Gastrocnemius medialis (tissue), 4 donors: ENCODE measurements around the gene FAM171A1. TPM values are rescaled to one million over a fixed set of nuclear protein-coding genes. Genes with fewer than 3 reads are reported as not detected.
"Not testable (repeated sequence)": the region's sequence is repeated elsewhere in the genome, so short reads cannot be mapped to it uniquely, and the experiment has no call there.

ENCODE experiments used
- ATAC-seq, 2 donors: fragments of 150-250 bp; one replicate each; pipeline ENCODE4 v1.9.1; 2016
- DNase-seq, 2 donors: peaks; one replicate each; pipeline ENCODE4 v3.0.0-alpha.2; 2019
- H3K27ac ChIP-seq, 4 donors: fragments of 200-600 bp; sonication (generic); 1 replicate in 1 of 4; 2 replicates in 3 of 4; pipeline ENCODE4 v1.5.1; 2016 to 2018; ENCODE audit warnings: mild to moderate bottlenecking in 2 of 4, moderate library complexity in 1 of 4
- H3K27me3 ChIP-seq, 3 donors: fragments of 200-600 bp; sonication (generic) in 2 of 3; 1 replicate in 1 of 3; 2 replicates in 2 of 3; pipeline versions ENCODE4 v1.5.1 to v1.6.0; 2016 to 2019; ENCODE audit warnings: mild to moderate bottlenecking in 1 of 3, moderate library complexity in 1 of 3
- H3K36me3 ChIP-seq, 2 donors: fragments of 200-600 bp; sonication (generic) in 1 of 2; one replicate each; pipeline ENCODE4 v1.5.1; 2017 to 2018
- H3K4me1 ChIP-seq, 2 donors: fragments of 200-600 bp; sonication (generic) in 1 of 2; one replicate each; pipeline ENCODE4 v1.5.1; 2016 to 2017; ENCODE audit warnings: mild to moderate bottlenecking in 2 of 2
- H3K4me3 ChIP-seq, 4 donors: fragments of 200-600 bp; sonication (generic) in 3 of 4; 1 replicate in 1 of 4; 2 replicates in 3 of 4; pipeline ENCODE4 v1.5.1; 2016 to 2019; ENCODE audit warnings: mild to moderate bottlenecking in 2 of 4
- H3K9me3 ChIP-seq, 3 donors: fragments of 200-600 bp; sonication (generic) in 2 of 3; 1 replicate in 1 of 3; 2 replicates in 2 of 3; pipeline ENCODE4 v1.5.1; 2016 to 2019
- CTCF ChIP-seq, 5 experiments: fragments of 450-650 bp in 3 of 5; fragments of 200-600 bp in 2 of 5; sonication (generic) in 2 of 5; IDR thresholded peaks in 4 of 5; conservative IDR thresholded peaks in 1 of 5; 1 replicate in 4 of 5; 2 replicates in 1 of 5; pipeline ENCODE4 v1.5.1; 2016 to 2019; ENCODE audit warnings: antibody characterized with exemption in 5 of 5, mild to moderate bottlenecking in 3 of 5, moderate library complexity in 3 of 5
- POLR2A ChIP-seq, 2 donors: fragments of 450-650 bp; IDR thresholded peaks; one replicate each; pipeline ENCODE4 v1.6.1; 2017; ENCODE audit warnings: antibody characterized with exemption in 2 of 2, mild to moderate bottlenecking in 2 of 2, moderate library complexity in 2 of 2
- in situ Hi-C, 4 donors: fragments of 200-750 bp; cut with MboI; loops; one replicate each; pipeline versions ENCODE4 v1.15.0 to v1.8.0; 2017; ENCODE audit warnings: low sequenced_read_pairs in 4 of 4
- intact Hi-C: fragments of 100-400 bp; cut with DNase I; formaldehyde crosslinking; loops from one replicate; pipeline ENCODE4 v1.15.1; 2023; ENCODE audit warnings: low total_unique reads
- total RNA-seq, 4 donors: library from RNA; depleted of rRNA; stranded (reverse); fragments of >200 nt; gene quantifications; one replicate each; pipeline versions ENCODE4 v1.1.0 to v1.2.3, GENCODE V29; 2016

The FAM171A1 gene
- total RNA-seq, 4 donors from 2014 or later = 2.1 to 5.6 (median 4.3) TPM

- H3K27me3 ChIP-seq = no peaks in the 10 kb centered on the region
- in situ Hi-C loops (no loop called here), intact Hi-C loops (no loop called here)
- H3K36me3 ChIP-seq = no peaks in the 10 kb centered on the region
- no peaks in the 10 kb centered on the region for H3K4me1 ChIP-seq
- no peak overlapping the region for H3K4me3 ChIP-seq
- ATAC-seq (no peak), DNase-seq (no peak)
- H3K9me3 ChIP-seq = no peaks in the 10 kb centered on the region
- TF ChIP-seq CTCF (IDR thresholded peaks at IDR 0.05 in 4 of 5, conservative IDR thresholded peaks at IDR 0.05 in 1 of 5) = no peak
- no peak overlapping the region for H3K27ac ChIP-seq
Measured at GRCh38 chr10:15399060-15399661, 28.1 kb upstream of the FAM171A1 start.

DNA sequence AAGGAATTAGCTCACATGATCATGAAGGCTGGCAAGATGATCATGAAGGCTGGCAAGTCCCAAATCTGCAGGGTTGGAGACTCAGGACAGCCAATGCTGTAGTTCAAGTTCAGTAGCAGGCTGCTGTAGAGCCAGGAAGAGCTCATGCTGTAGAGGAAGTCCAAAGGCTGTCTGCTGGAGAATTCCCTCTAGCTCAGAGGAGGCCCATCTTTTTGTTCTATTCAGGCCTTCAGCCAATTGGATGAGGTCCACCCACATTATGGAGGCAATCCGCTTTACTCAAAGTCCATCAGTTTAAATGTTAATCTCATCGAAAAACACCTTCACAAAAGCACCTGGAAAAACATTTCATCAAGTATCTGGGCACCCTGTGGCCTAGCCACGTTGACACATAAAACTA lies 24.8 kb upstream of the FAM171A1 start:
- Histone ChIP-seq H3K9me3 (no peaks in the 10 kb centered on the region), H3K27me3 (no peaks in the 10 kb centered on the region), H3K36me3 (no peaks in the 10 kb centered on the region), H3K27ac (no peak overlapping the region), H3K4me1 (no peaks in the 10 kb centered on the region), H3K4me3 (no peak overlapping the region)
- TF ChIP-seq POLR2A (IDR thresholded peaks at IDR 0.05) (no peak), CTCF (IDR thresholded peaks at IDR 0.05 in 4 of 5, conservative IDR thresholded peaks at IDR 0.05 in 1 of 5) (no peak)
- ATAC-seq = no peak
- DNase-seq = no peak
- in situ Hi-C loops = no loop called here
- intact Hi-C loops = no loop called here

GRCh38 chr10:15393139-15393825 lies 22.2 kb upstream of the FAM171A1 start:
- Histone ChIP-seq H3K4me3 (no peak overlapping the region), H3K27ac (no peak overlapping the region), H3K27me3 (no peaks in the 10 kb centered on the region), H3K9me3 (no peaks in the 10 kb centered on the region), H3K4me1 (no peaks in the 10 kb centered on the region), H3K36me3 (no peaks in the 10 kb centered on the region)
- intact Hi-C loops = no loop called here
- ATAC-seq (no peak), DNase-seq (no peak)
- TF ChIP-seq POLR2A (IDR thresholded peaks at IDR 0.05) (no peak), CTCF (IDR thresholded peaks at IDR 0.05 in 4 of 5, conservative IDR thresholded peaks at IDR 0.05 in 1 of 5) (no peak)
- in situ Hi-C loops = no loop called here

DNA sequence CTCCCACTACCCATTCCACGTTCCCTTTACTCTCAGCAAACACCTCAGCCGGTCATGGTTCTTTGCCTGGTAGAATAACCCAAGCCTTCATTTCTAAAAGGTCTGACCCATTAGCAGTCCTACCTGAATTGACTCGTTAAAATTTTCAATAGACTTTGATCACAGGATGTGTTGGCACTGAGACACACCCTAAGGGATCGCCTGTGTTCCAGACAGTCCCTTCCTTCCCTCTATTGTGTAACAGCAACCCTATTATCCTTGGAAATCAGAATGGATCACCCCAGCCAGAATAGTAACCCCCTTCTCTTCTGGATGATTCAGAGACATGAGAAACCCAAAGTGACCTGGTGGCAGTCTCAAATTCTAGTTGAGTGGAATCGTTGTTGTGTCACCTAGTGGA lies 20.4 kb upstream of the FAM171A1 start:
- intact Hi-C loops (no loop called here), in situ Hi-C loops (no loop called here)
- no peaks in the 10 kb centered on the region for H3K27me3 ChIP-seq
- no peak for DNase-seq
- no peaks in the 10 kb centered on the region for H3K9me3 ChIP-seq
- ATAC-seq = no peak
- no peaks in the 10 kb centered on the region for H3K4me1 ChIP-seq
- H3K27ac ChIP-seq = no peak overlapping the region
- no peaks in the 10 kb centered on the region for H3K36me3 ChIP-seq
- H3K4me3 ChIP-seq = no peak overlapping the region
- TF ChIP-seq CTCF (IDR thresholded peaks at IDR 0.05 in 4 of 5, conservative IDR thresholded peaks at IDR 0.05 in 1 of 5) (no peak), POLR2A (IDR thresholded peaks at IDR 0.05) (no peak)

GRCh38 chr10:15388172-15388571 lies 17.1 kb upstream of the FAM171A1 start:
- H3K27me3 ChIP-seq, H3K27ac ChIP-seq, H3K36me3 ChIP-seq, H3K4me1 ChIP-seq, H3K4me3 ChIP-seq, intact Hi-C loops, in situ Hi-C loops, H3K9me3 ChIP-seq, ATAC-seq, DNase-seq: not testable (repeated sequence)
